Stomach (tissue), 9 donors: ENCODE data around the gene CDCA5. TPM values are rescaled to one million over a fixed set of nuclear protein-coding genes. Genes with fewer than 3 reads are reported as not detected.

Experiments used
- DNase-seq, 2 donors: peaks; one replicate each; pipeline versions ENCODE4 v3.0.0 to v3.0.0-alpha.2; 2013 to 2019
- H3K27ac ChIP-seq, 5 donors: fragments of 200-600 bp in 4 of 5; sonication (generic) in 4 of 5; one replicate each; pipeline ENCODE4 v1.5.1; 2013 to 2019; ENCODE audit warnings: mild to moderate bottlenecking in 1 of 5, moderate library complexity in 1 of 5
- H3K27me3 ChIP-seq, 3 donors: fragments of 200-600 bp; sonication (generic); one replicate each; pipeline ENCODE4 v1.5.1; 2017 to 2019; ENCODE audit warnings: mixed run types in 1 of 3
- H3K36me3 ChIP-seq, 4 donors: fragments of 200-600 bp; sonication (generic); 1 replicate in 3 of 4; 2 replicates in 1 of 4; pipeline ENCODE4 v1.5.1; 2016 to 2019
- H3K4me1 ChIP-seq, 4 donors: fragments of 200-600 bp; sonication (generic); one replicate each; pipeline ENCODE4 v1.5.1; 2016 to 2019
- H3K4me3 ChIP-seq, 4 donors: fragments of 200-600 bp; sonication (generic) in 3 of 4; one replicate each; pipeline ENCODE4 v1.5.1; 2016 to 2019; ENCODE audit warnings: mild to moderate bottlenecking in 1 of 4
- H3K9me3 ChIP-seq, 4 donors: fragments of 200-600 bp; sonication (generic); one replicate each; pipeline ENCODE4 v1.5.1; 2016 to 2019
- EP300 ChIP-seq: sonication (generic); formaldehyde crosslinking; IDR thresholded peaks from one replicate; pipeline ENCODE4 v1.6.1; 2017; ENCODE audit warnings: antibody characterized with exemption
- POLR2A ChIP-seq, 4 donors: fragments of 450-650 bp; IDR thresholded peaks; one replicate each; pipeline ENCODE4 v1.6.1; 2016; ENCODE audit warnings: antibody characterized with exemption in 4 of 4, control low read depth in 2 of 4, mild to moderate bottlenecking in 1 of 4, moderate library complexity in 1 of 4
- POLR2AphosphoS5 ChIP-seq, 3 donors: sonication (generic); formaldehyde crosslinking; IDR thresholded peaks; one replicate each; pipeline ENCODE4 v1.6.1; 2016; ENCODE audit warnings: antibody characterized with exemption in 3 of 3
- WGBS, 5 donors: extraction: QIAGEN DNeasy Blood & Tissue Kit in 3 of 5; methylation state at CpG; one replicate each; pipeline versions ENCODE4 v1.1.5 to v1.1.7; 2013 to 2018; 5-methylcytosine and 5-hydroxymethylcytosine counted together
- intact Hi-C: fragments of 100-400 bp; cut with DNase I; formaldehyde crosslinking; loops from one replicate; pipeline ENCODE4 v1.15.1; 2023; ENCODE audit warnings: low total_unique reads
- polyA plus RNA-seq, 3 donors: library from polyadenylated mRNA; stranded (reverse); fragments of 200-250 nt; gene quantifications; one replicate each; pipeline ENCODE4 v1.2.3, GENCODE V29; 2013
- total RNA-seq, 5 donors: library from RNA; depleted of rRNA; stranded (reverse); fragments of >200 nt; gene quantifications; one replicate each; pipeline versions ENCODE4 v1.1.0 to v1.2.3, GENCODE V29; 2014 to 2016
- TF ChIP-seq, protein P1 (sequence below), 7 experiments: fragments of 450-650 bp in 4 of 7; fragments of 200-600 bp in 3 of 7; sonication (generic) in 3 of 7; IDR thresholded peaks; one replicate each; pipeline ENCODE4 v1.5.1; 2016 to 2019; ENCODE audit warnings: antibody characterized with exemption in 7 of 7, control low read depth in 2 of 7, mild to moderate bottlenecking in 1 of 7
- donor health status: healthy with polysubstance abuse.
- donor health status: Bipolar disorder and iron deficiency.
- donor health status: healthy.

Gene CDCA5
- total and polyA plus RNA-seq, 8 donors, result 1.4 to 9.1 (median 3.1) TPM

DNA sequence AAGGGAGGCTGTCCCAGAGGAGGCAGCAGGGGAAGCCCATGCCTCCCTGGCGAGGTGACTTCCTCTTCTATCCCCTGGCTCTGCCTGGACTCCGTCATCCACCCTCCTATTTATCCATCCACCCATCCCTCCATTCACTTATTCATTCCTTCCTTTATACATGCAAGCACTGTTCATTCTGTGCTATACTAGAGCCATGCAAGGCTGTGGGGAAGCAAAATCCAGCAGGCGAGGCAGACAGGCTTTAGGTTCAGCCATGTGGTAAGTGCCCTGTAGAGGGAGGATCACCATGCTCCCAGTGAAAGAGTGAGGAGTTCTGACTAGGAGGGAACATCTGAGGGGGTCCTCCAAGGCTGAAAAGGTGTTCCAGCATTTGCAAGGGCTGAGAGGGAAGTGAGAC lies 24.3 kb downstream of the CDCA5 start:
- no peak for DNase-seq
- no peaks in the 10 kb centered on the region for H3K9me3 ChIP-seq
- 56 to 70% (median 64%) methylated on average over 3 of the region's 3 CpGs for WGBS, 5 donors
- intact Hi-C loops, result no loop called here
- H3K4me1 ChIP-seq, result no peaks in the 10 kb centered on the region
- H3K27ac ChIP-seq, result no peak overlapping the region
- H3K36me3 ChIP-seq, result no peaks in the 10 kb centered on the region
- no peaks in the 10 kb centered on the region for H3K27me3 ChIP-seq
- TF ChIP-seq POLR2AphosphoS5 (IDR thresholded peaks at IDR 0.05) (no peak), POLR2A (IDR thresholded peaks at IDR 0.05) (no peak), EP300 (no peak)
- TF ChIP-seq, protein P1, sequence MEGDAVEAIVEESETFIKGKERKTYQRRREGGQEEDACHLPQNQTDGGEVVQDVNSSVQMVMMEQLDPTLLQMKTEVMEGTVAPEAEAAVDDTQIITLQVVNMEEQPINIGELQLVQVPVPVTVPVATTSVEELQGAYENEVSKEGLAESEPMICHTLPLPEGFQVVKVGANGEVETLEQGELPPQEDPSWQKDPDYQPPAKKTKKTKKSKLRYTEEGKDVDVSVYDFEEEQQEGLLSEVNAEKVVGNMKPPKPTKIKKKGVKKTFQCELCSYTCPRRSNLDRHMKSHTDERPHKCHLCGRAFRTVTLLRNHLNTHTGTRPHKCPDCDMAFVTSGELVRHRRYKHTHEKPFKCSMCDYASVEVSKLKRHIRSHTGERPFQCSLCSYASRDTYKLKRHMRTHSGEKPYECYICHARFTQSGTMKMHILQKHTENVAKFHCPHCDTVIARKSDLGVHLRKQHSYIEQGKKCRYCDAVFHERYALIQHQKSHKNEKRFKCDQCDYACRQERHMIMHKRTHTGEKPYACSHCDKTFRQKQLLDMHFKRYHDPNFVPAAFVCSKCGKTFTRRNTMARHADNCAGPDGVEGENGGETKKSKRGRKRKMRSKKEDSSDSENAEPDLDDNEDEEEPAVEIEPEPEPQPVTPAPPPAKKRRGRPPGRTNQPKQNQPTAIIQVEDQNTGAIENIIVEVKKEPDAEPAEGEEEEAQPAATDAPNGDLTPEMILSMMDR (IDR thresholded peaks at IDR 0.05), result no peak
- no peak overlapping the region for H3K4me3 ChIP-seq

DNA sequence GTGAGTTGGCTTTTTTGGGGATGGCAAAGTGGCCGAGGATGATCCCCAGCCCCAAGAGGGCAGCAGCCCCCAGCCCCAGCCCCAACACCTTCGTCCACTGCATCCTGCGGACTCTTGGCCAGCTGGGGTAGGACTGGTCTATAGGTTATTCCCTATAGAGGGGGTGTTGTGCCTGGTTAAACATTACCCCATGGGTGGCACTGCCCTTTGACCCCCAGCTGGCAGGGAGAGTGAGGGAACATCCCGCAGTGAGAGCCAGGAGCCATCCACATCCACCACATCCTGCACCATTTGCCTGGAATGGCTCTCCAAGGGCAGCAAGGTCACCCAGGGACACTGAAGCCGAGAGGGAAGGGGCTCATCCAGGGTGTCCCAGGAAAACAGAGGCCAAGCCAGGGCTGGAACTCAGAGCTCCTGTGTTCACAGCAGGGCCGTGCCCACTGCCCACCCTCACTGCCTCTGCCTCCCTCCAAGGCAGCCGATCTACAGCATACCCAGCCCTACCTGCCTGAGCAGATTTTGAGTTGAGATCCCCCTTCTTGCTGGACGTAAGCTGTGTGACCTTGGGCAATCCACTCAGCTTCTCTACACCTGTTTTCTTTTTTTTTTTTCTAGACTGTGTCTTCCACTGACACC lies 25.3 kb downstream of the CDCA5 start, which contains the start of gene NAALADL1:
Gene NAALADL1, minus strand, starts transcription at position 135 of the 636 bp plus-strand sequence. Its CDS starts 32 bp downstream, at position 103.
- H3K9me3 ChIP-seq, result no peaks in the 10 kb centered on the region
- no peak within 1 kb of the TSS for H3K4me3 ChIP-seq
- DNase-seq, result no peak

GRCh38 chr11:65058012-65058411 lies 25.8 kb downstream of the CDCA5 start:
- no peak for DNase-seq
- Histone ChIP-seq H3K4me1 (no peaks in the 10 kb centered on the region), H3K9me3 (no peaks in the 10 kb centered on the region), H3K4me3 (no peak overlapping the region), H3K36me3 (no peaks in the 10 kb centered on the region), H3K27ac (no peak overlapping the region), H3K27me3 (peaks cover 0 to 15% (median 0%) of the 10 kb centered on the region in 3 donors)
- TF ChIP-seq POLR2A (IDR thresholded peaks at IDR 0.05), result no peak
- TF ChIP-seq POLR2AphosphoS5 (IDR thresholded peaks at IDR 0.05), result no peak
- TF ChIP-seq EP300, result no peak
- TF ChIP-seq, protein P1 (IDR thresholded peaks at IDR 0.05), result no peak
- intact Hi-C loops, result no loop called here
- 60 to 76% (median 74%) methylated on average over 1 to 13 of the region's 13 CpGs for WGBS, 5 donors

More for the DNA sequence above, 25.3 kb downstream of the CDCA5 start, which contains the start of gene NAALADL1:
- 74 to 83% (median 78%) methylated on average over 6 to 8 of the region's 8 CpGs for WGBS, 5 donors
- no peak for TF ChIP-seq EP300
- TF ChIP-seq, protein P1 (IDR thresholded peaks at IDR 0.05), result no peak
- TF ChIP-seq POLR2A (IDR thresholded peaks at IDR 0.05), result no peak
- intact Hi-C loops, result no loop called here
- Histone ChIP-seq H3K27me3 (peaks cover 0 to 9% (median 0%) of the 10 kb centered on the region in 3 donors), H3K36me3 (no peaks in the 10 kb centered on the region), H3K27ac (no peak within 1 kb of the TSS), H3K4me1 (no peaks in the 10 kb centered on the region)

GRCh38 chr11:65057526-65057925 lies 26.3 kb downstream of the CDCA5 start:
- intact Hi-C loops, result no loop called here
- TF ChIP-seq, protein P1 (IDR thresholded peaks at IDR 0.05), result no peak
- TF ChIP-seq POLR2AphosphoS5 (IDR thresholded peaks at IDR 0.05), result no peak
- TF ChIP-seq POLR2A (IDR thresholded peaks at IDR 0.05), result no peak
- no peak for TF ChIP-seq EP300
- H3K27ac ChIP-seq, result no peak overlapping the region
- no peak for DNase-seq
- peaks cover 0 to 20% (median 0%) of the 10 kb centered on the region in 3 donors for H3K27me3 ChIP-seq
- no peaks in the 10 kb centered on the region for H3K4me1 ChIP-seq
- no peaks in the 10 kb centered on the region for H3K9me3 ChIP-seq
- no peak overlapping the region for H3K4me3 ChIP-seq
- no peaks in the 10 kb centered on the region for H3K36me3 ChIP-seq
- 87 to 94% (median 91%) methylated on average over 7 of the region's 7 CpGs for WGBS, 5 donors
